MCF 10A (cell line): ENCODE data around the gene COPZ2. TPM values are rescaled to one million over a fixed set of nuclear protein-coding genes. Genes with fewer than 3 reads are reported as not detected.

Experiments
- BruUV-seq: library from RNA; stranded (reverse); fragments of 400-500 nt; replicated peaks from 2 replicates; lab custom pipeline; 2021; lab: Mats Ljungman, UMichigan
- CTCF ChIA-PET: fragments of 300-600 bp; sonication (Branson Sonifier 250); formaldehyde crosslinking; extraction: SDS; loops from one replicate; lab custom pipeline; 2021; ENCODE audit warnings: antibody characterized with exemption, inconsistent platforms; lab: Yijun Ruan, JAX
- POLR2A ChIA-PET: fragments of 300-600, 350-650 bp; sonication (Branson Sonifier 250); formaldehyde crosslinking; extraction: SDS; loops from one replicate; lab custom pipeline; 2020; ENCODE audit warnings: antibody characterized with exemption, inconsistent platforms; lab: Yijun Ruan, JAX
- DNase-seq: peaks from one replicate; pipeline ENCODE4 v3.0.0-alpha.2; 2018; ENCODE audit not compliant: unreplicated experiment
- H3K27ac Mint-ChIP-seq: one replicate; pipeline ENCODE4 v1.8.0; 2022; ENCODE audit warnings: mild to moderate bottlenecking, low read depth, mixed read lengths; ENCODE audit not compliant: unreplicated experiment
- H3K27me3 Mint-ChIP-seq: one replicate; pipeline ENCODE4 v1.8.0; 2022; ENCODE audit warnings: mixed read lengths; ENCODE audit not compliant: insufficient read depth, unreplicated experiment
- H3K36me3 Mint-ChIP-seq: one replicate; pipeline ENCODE4 v1.8.0; 2022; ENCODE audit warnings: mild to moderate bottlenecking, moderate library complexity, mixed read lengths; ENCODE audit not compliant: insufficient read depth, unreplicated experiment
- H3K4me1 Mint-ChIP-seq: one replicate; pipeline ENCODE4 v1.8.0; 2022; ENCODE audit warnings: mixed read lengths; ENCODE audit not compliant: insufficient read depth, unreplicated experiment
- H3K4me3 Mint-ChIP-seq: one replicate; pipeline ENCODE4 v1.8.0; 2022; ENCODE audit warnings: mild to moderate bottlenecking, moderate library complexity, mixed read lengths; ENCODE audit not compliant: unreplicated experiment
- H3K9me3 Mint-ChIP-seq: one replicate; pipeline ENCODE4 v1.8.0; 2022; ENCODE audit warnings: mixed read lengths; ENCODE audit not compliant: unreplicated experiment
- CTCF ChIP-seq: fragments of 200-600 bp; IDR thresholded peaks from one replicate; pipeline ENCODE4 v1.8.0; 2022; ENCODE audit warnings: antibody characterized with exemption, mild to moderate bottlenecking; ENCODE audit not compliant: unreplicated experiment
- intact Hi-C: fragments of 100-400 bp; cut with micrococcal nuclease; formaldehyde crosslinking; loops from 2 replicates; pipeline ENCODE4 v1.14.1; 2022
- total RNA-seq: library from RNA; stranded (reverse); gene quantifications from 2 replicates; pipeline ENCODE4 v1.2.3, GENCODE V29; 2022

The COPZ2 gene
- total RNA-seq, 1 experiment from 2014 or later: not detected

GRCh38 chr17:47999582-47999981, 38.0 kb downstream of the COPZ2 start:
- no peak overlapping the region for H3K27ac Mint-ChIP-seq
- no peak for TF ChIP-seq CTCF
- peaks cover 8% of the 10 kb centered on the region for H3K4me1 Mint-ChIP-seq
- CTCF ChIA-PET: interaction anchor here (0.6 to 3.3 kb wide), 6 partner anchors 14 to 885 kb away, joined by 3 to 17 read pairs (median 4); partner anchors contain the start of genes CDK5RAP3 and SCRN2
- intact Hi-C loops: no loop called here
- DNase-seq: no peak
- no TSS peak for BruUV-seq
- POLR2A ChIA-PET: interaction anchor here (0.5 to 1.2 kb wide), 3 partner anchors 14 to 30 kb away, joined by 3 to 4 read pairs (median 4); no protein-coding TSS in a partner anchor
- no peak overlapping the region for H3K4me3 Mint-ChIP-seq
- H3K9me3 Mint-ChIP-seq: no peaks in the 10 kb centered on the region
- H3K27me3 Mint-ChIP-seq: no peaks in the 10 kb centered on the region
- no peaks in the 10 kb centered on the region for H3K36me3 Mint-ChIP-seq

DNA sequence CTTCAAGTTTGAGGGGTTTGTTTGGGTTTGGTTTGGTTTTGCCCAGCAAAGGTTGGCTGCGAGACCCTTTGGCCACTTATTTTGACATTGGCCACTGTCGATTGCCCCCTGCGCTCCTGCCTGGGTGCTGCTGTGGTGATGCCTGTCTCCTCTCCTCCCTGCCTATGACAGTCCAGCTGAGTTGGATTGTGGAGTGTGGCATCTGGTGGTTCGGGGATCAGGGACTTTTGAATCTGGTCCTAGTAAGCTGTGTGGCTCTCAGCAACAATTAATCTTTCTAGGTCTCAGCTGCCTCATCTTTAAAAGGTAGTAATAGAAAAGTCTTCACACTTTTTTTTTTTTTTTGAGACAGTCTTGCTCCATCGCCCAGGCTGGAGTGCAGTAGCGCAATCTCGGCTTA, 39.6 kb downstream of the COPZ2 start:
- CTCF ChIA-PET: interaction anchor here (3.4 kb wide), 1 partner anchor 19 kb away, joined by 19 read pairs; no protein-coding TSS in a partner anchor

GRCh38 chr17:47997586-47997985, 40.0 kb downstream of the COPZ2 start:
- no TSS peak for BruUV-seq
- Mint-ChIP-seq H3K4me1 (peaks cover 4% of the 10 kb centered on the region), H3K27me3 (no peaks in the 10 kb centered on the region), H3K27ac (no peak overlapping the region), H3K4me3 (no peak overlapping the region), H3K9me3 (no peaks in the 10 kb centered on the region), H3K36me3 (no peaks in the 10 kb centered on the region)
- intact Hi-C loops: no loop called here
- ChIA-PET POLR2A (no interaction called here), CTCF (interaction anchor here (0.6 to 3.4 kb wide), 2 partner anchors 19 to 24 kb away, joined by 4 to 19 read pairs; no protein-coding TSS in a partner anchor)
- no peak for TF ChIP-seq CTCF
- no peak for DNase-seq

More for the DNA sequence above, 39.6 kb downstream of the COPZ2 start:
- Mint-ChIP-seq H3K27me3 (no peaks in the 10 kb centered on the region), H3K4me3 (no peak overlapping the region), H3K9me3 (no peaks in the 10 kb centered on the region), H3K36me3 (no peaks in the 10 kb centered on the region), H3K27ac (no peak overlapping the region), H3K4me1 (peaks cover 8% of the 10 kb centered on the region)
- no peak for TF ChIP-seq CTCF
- BruUV-seq: no TSS peak
- POLR2A ChIA-PET: no interaction called here
- DNase-seq: no peak
- intact Hi-C loops: no loop called here

GRCh38 chr17:47996201-47996600, 41.4 kb downstream of the COPZ2 start:
- no peak for TF ChIP-seq CTCF
- Mint-ChIP-seq H3K4me3 (no peak overlapping the region), H3K4me1 (no peaks in the 10 kb centered on the region), H3K9me3 (no peaks in the 10 kb centered on the region), H3K27me3 (no peaks in the 10 kb centered on the region), H3K27ac (no peak overlapping the region), H3K36me3 (no peaks in the 10 kb centered on the region)
- DNase-seq: no peak
- BruUV-seq: no TSS peak
- intact Hi-C loops: no loop called here
- ChIA-PET POLR2A (no interaction called here), CTCF (interaction anchor here (0.7 to 3.4 kb wide), 2 partner anchors 15 to 18 kb away, joined by 4 to 19 read pairs; no protein-coding TSS in a partner anchor)
